GM18867 (cell line): Measurements from ENCODE around the gene TDRD5.

Experiments
- ATAC-seq: cut with Tn5 transposase; IDR thresholded peaks from one replicate; pipeline ENCODE4 v1.9.1; 2021; ENCODE audit warnings: mild to moderate bottlenecking, moderate library complexity; ENCODE audit not compliant: unreplicated experiment

Gene TDRD5

GRCh38 chr1:179591592-179592580, at the start of gene TDRD5:
Gene TDRD5 (plus strand): TSS chr1:179591832. CDS start chr1:179592616, 784 bp downstream.
- no peak for ATAC-seq

GRCh38 chr1:179545321-179545720, 46.3 kb upstream of the TDRD5 start:
- ATAC-seq = no peak

- ATAC-seq = no peak
These were observed 44.6 kb upstream of the TDRD5 start for GRCh38 chr1:179547021-179547535.

GRCh38 chr1:179548666-179549367, 42.8 kb upstream of the TDRD5 start:
- no peak for ATAC-seq

GRCh38 chr1:179549368-179549700, 42.3 kb upstream of the TDRD5 start:
- ATAC-seq = no peak

GRCh38 chr1:179550746-179551682, 40.6 kb upstream of the TDRD5 start:
- ATAC-seq = peak; percentile 60

GRCh38 chr1:179554427-179554826, 37.2 kb upstream of the TDRD5 start:
- ATAC-seq = no peak

- ATAC-seq = no peak
These were observed 33.6 kb upstream of the TDRD5 start for GRCh38 chr1:179558078-179558477.

- ATAC-seq = no peak
These were observed 15.9 kb upstream of the TDRD5 start, which contains the start of gene NPHS2 for GRCh38 chr1:179575497-179576314. Gene NPHS2 (minus strand): TSS chr1:179575948. CDS start chr1:179575864, 84 bp downstream.

GRCh38 chr1:179576509-179576908, 15.1 kb upstream of the TDRD5 start:
- no peak for ATAC-seq

GRCh38 chr1:179583771-179584320, 7.8 kb upstream of the TDRD5 start:
- ATAC-seq = no peak

- ATAC-seq = no peak
These were observed 5.4 kb upstream of the TDRD5 start for GRCh38 chr1:179586107-179586823.

GRCh38 chr1:179587336-179587735, 4.3 kb upstream of the TDRD5 start:
- ATAC-seq = no peak

- ATAC-seq = no peak
These were observed 3.1 kb upstream of the TDRD5 start for GRCh38 chr1:179588425-179589024.

- ATAC-seq = no peak
These were observed 2.1 kb upstream of the TDRD5 start for GRCh38 chr1:179589509-179589908.

- ATAC-seq = no peak
These were observed 961 bp upstream of the TDRD5 start for GRCh38 chr1:179590671-179591070.

GRCh38 chr1:179591253-179591591, 410 bp upstream of the TDRD5 start:
- no peak for ATAC-seq

GRCh38 chr1:179598631-179599030, 7.0 kb downstream of the TDRD5 start:
- peak; percentile 71 for ATAC-seq
